GM21825 (cell line): Measurements from ENCODE around the gene THSD7A.

Experiments
- ATAC-seq: cut with Tn5 transposase; IDR thresholded peaks from one replicate; pipeline ENCODE4 v1.9.1; 2021; ENCODE audit warnings: mild to moderate bottlenecking, moderate library complexity; ENCODE audit not compliant: unreplicated experiment

The THSD7A gene

GRCh38 chr7:11591943-11592342 lies 240.1 kb downstream of the THSD7A start:
- ATAC-seq = no peak

- ATAC-seq = no peak
These were observed 240.9 kb downstream of the THSD7A start for GRCh38 chr7:11591055-11591633.

GRCh38 chr7:11589251-11589650 lies 242.7 kb downstream of the THSD7A start:
- no peak for ATAC-seq

GRCh38 chr7:11587814-11588213 lies 244.2 kb downstream of the THSD7A start:
- ATAC-seq = no peak

GRCh38 chr7:11587048-11587447 lies 244.9 kb downstream of the THSD7A start:
- no peak for ATAC-seq

- ATAC-seq = no peak
These were observed 247.5 kb downstream of the THSD7A start for GRCh38 chr7:11584406-11585031.

GRCh38 chr7:11579141-11579540 lies 252.9 kb downstream of the THSD7A start:
- no peak for ATAC-seq

- ATAC-seq = no peak
These were observed 255.7 kb downstream of the THSD7A start for GRCh38 chr7:11576310-11576709.

GRCh38 chr7:11573128-11573750 lies 258.8 kb downstream of the THSD7A start:
- no peak for ATAC-seq

- no peak for ATAC-seq
These were observed 261.0 kb downstream of the THSD7A start for GRCh38 chr7:11570922-11571550.

- ATAC-seq = no peak
These were observed 261.8 kb downstream of the THSD7A start for GRCh38 chr7:11570205-11570604.

- no peak for ATAC-seq
These were observed 264.4 kb downstream of the THSD7A start for GRCh38 chr7:11567571-11567970.

- ATAC-seq = peak; percentile 85
These were observed 274.4 kb downstream of the THSD7A start for GRCh38 chr7:11557627-11558026.

- no peak for ATAC-seq
These were observed 279.2 kb downstream of the THSD7A start for GRCh38 chr7:11552676-11553296.

- no peak for ATAC-seq
These were observed 280.5 kb downstream of the THSD7A start for GRCh38 chr7:11551470-11551869.

GRCh38 chr7:11548532-11548931 lies 283.5 kb downstream of the THSD7A start:
- ATAC-seq = no peak

GRCh38 chr7:11541330-11541729 lies 290.7 kb downstream of the THSD7A start:
- no peak for ATAC-seq

GRCh38 chr7:11540271-11540761 lies 291.7 kb downstream of the THSD7A start:
- ATAC-seq = no peak

- no peak for ATAC-seq
These were observed 292.1 kb downstream of the THSD7A start for GRCh38 chr7:11539853-11540252.

- ATAC-seq = no peak
These were observed 293.2 kb downstream of the THSD7A start for GRCh38 chr7:11538751-11539299.

GRCh38 chr7:11533229-11533820 lies 298.7 kb downstream of the THSD7A start:
- ATAC-seq = no peak
